ENCODE data around the gene IBA57. TPM values are rescaled to one million over a fixed set of nuclear protein-coding genes. Genes with fewer than 3 reads are reported as not detected.
"Not testable (repeated sequence)": the region's sequence is repeated elsewhere in the genome, so short reads cannot be mapped to it uniquely, and the experiment has no call there.

IBA57 gene
- total RNA-seq, 1 donor from 2014 or later, result 5.1 TPM

- DNase-seq (ENCODE audit: low spot score), result no peak
Measured at GRCh38 chr1:228212415-228212965, 46.9 kb downstream of the IBA57 start.

GRCh38 chr1:228212966-228213844 is 47.6 kb downstream of the IBA57 start:
- peak; percentile 82 for DNase-seq (ENCODE audit: low spot score)

- no peak for DNase-seq (ENCODE audit: low spot score)
Measured at GRCh38 chr1:228213917-228214808, 48.6 kb downstream of the IBA57 start.

GRCh38 chr1:228214921-228215662 is 49.5 kb downstream of the IBA57 start:
- no peak for DNase-seq (ENCODE audit: low spot score)

- no peak for DNase-seq (ENCODE audit: low spot score)
Measured at GRCh38 chr1:228215663-228216116, 50.1 kb downstream of the IBA57 start.

GRCh38 chr1:228216371-228217320 is 51.0 kb downstream of the IBA57 start:
- no peak for DNase-seq (ENCODE audit: low spot score)

- DNase-seq (ENCODE audit: low spot score), result peak; percentile 48
Measured at GRCh38 chr1:228217551-228218344, 52.1 kb downstream of the IBA57 start.

- DNase-seq (ENCODE audit: low spot score), result no peak
Measured at GRCh38 chr1:228218513-228219244, 53.1 kb downstream of the IBA57 start.

- no peak for DNase-seq (ENCODE audit: low spot score)
Measured at GRCh38 chr1:228219245-228219961, 53.8 kb downstream of the IBA57 start.

GRCh38 chr1:228219962-228220780 is 54.6 kb downstream of the IBA57 start:
- no peak for DNase-seq (ENCODE audit: low spot score)

GRCh38 chr1:228221097-228221496 is 55.5 kb downstream of the IBA57 start:
- DNase-seq (ENCODE audit: low spot score), result not testable (repeated sequence)

- DNase-seq (ENCODE audit: low spot score), result no peak
Measured at GRCh38 chr1:228222548-228222947, 56.9 kb downstream of the IBA57 start.

GRCh38 chr1:228224198-228225164 is 58.9 kb downstream of the IBA57 start:
- no peak for DNase-seq (ENCODE audit: low spot score)

- no peak for DNase-seq (ENCODE audit: low spot score)
Measured at GRCh38 chr1:228225165-228225710, 59.6 kb downstream of the IBA57 start.

GRCh38 chr1:228225740-228226139 is 60.1 kb downstream of the IBA57 start:
- DNase-seq (ENCODE audit: low spot score), result no peak

All from umbilical cord (tissue), 2 donors.